HCEC 1CT (cell line): ENCODE results near the gene SH3RF3.
A peak's percentile ranks its signal among the peaks of the same experiment; 100 is the strongest.

Experiments used
- DNase-seq: peaks from one replicate; pipeline ENCODE4 v3.0.0-alpha.2; 2017

The SH3RF3 gene

GRCh38 chr2:109514857-109515256, 385.9 kb downstream of the SH3RF3 start:
- no peak for DNase-seq

GRCh38 chr2:109516445-109517117, 387.6 kb downstream of the SH3RF3 start:
- peak; percentile 37 for DNase-seq

GRCh38 chr2:109517118-109517889, 388.3 kb downstream of the SH3RF3 start:
- no peak for DNase-seq

- DNase-seq = no peak
These were observed 390.5 kb downstream of the SH3RF3 start for GRCh38 chr2:109519513-109519912.

GRCh38 chr2:109521233-109522062, 392.4 kb downstream of the SH3RF3 start:
- no peak for DNase-seq

- no peak for DNase-seq
These were observed 393.0 kb downstream of the SH3RF3 start for GRCh38 chr2:109522063-109522374.

GRCh38 chr2:109523121-109523520, 394.1 kb downstream of the SH3RF3 start:
- no peak for DNase-seq

GRCh38 chr2:109523536-109524361, 394.7 kb downstream of the SH3RF3 start:
- DNase-seq = no peak

- no peak for DNase-seq
These were observed 396.8 kb downstream of the SH3RF3 start for GRCh38 chr2:109525836-109526235.

- DNase-seq = no peak
These were observed 397.5 kb downstream of the SH3RF3 start for GRCh38 chr2:109526442-109526970.

- no peak for DNase-seq
These were observed 398.1 kb downstream of the SH3RF3 start for GRCh38 chr2:109527079-109527478.

- no peak for DNase-seq
These were observed 399.1 kb downstream of the SH3RF3 start for GRCh38 chr2:109527846-109528705.

- no peak for DNase-seq
These were observed 400.0 kb downstream of the SH3RF3 start for GRCh38 chr2:109528811-109529501.

- DNase-seq = no peak
These were observed 400.8 kb downstream of the SH3RF3 start for GRCh38 chr2:109529532-109530449.

- no peak for DNase-seq
These were observed 401.7 kb downstream of the SH3RF3 start for GRCh38 chr2:109530712-109531111.

GRCh38 chr2:109531221-109531620, 402.2 kb downstream of the SH3RF3 start:
- no peak for DNase-seq

- DNase-seq = no peak
These were observed 403.1 kb downstream of the SH3RF3 start for GRCh38 chr2:109531896-109532727.

GRCh38 chr2:109532728-109533076, 403.7 kb downstream of the SH3RF3 start:
- DNase-seq = no peak

- DNase-seq = no peak
These were observed 404.8 kb downstream of the SH3RF3 start for GRCh38 chr2:109533823-109534222.
